Stimulated activated CD8-positive, alpha-beta memory T cell treated with anti-CD3 and anti-CD28 coated beads, Interleukin-12 subunit alpha, Interleukin-12 subunit beta, amount 100 ng/mL, for 1 hour (primary cell): Measurements from ENCODE around the gene SV2C.

ENCODE experiments used
- DNase-seq: peaks from one replicate; pipeline ENCODE4 v3.0.0-alpha.2; 2020; ENCODE audit warnings: low read depth

SV2C gene

GRCh38 chr5:76104027-76104426, 20.8 kb downstream of the SV2C start:
- no peak for DNase-seq

- no peak for DNase-seq
Observed at GRCh38 chr5:76106149-76106548, 23.0 kb downstream of the SV2C start.

- no peak for DNase-seq
Observed at GRCh38 chr5:76111477-76112174, 28.4 kb downstream of the SV2C start.

GRCh38 chr5:76113103-76113502, 29.9 kb downstream of the SV2C start:
- no peak for DNase-seq

- DNase-seq: no peak
Observed at GRCh38 chr5:76114179-76114851, 31.1 kb downstream of the SV2C start.

- no peak for DNase-seq
Observed at GRCh38 chr5:76125346-76125745, 42.2 kb downstream of the SV2C start.

- DNase-seq: no peak
Observed at GRCh38 chr5:76125888-76126287, 42.7 kb downstream of the SV2C start.

GRCh38 chr5:76134003-76134402, 50.8 kb downstream of the SV2C start:
- DNase-seq: no peak

- DNase-seq: no peak
Observed at GRCh38 chr5:76134646-76135045, 51.5 kb downstream of the SV2C start.

- no peak for DNase-seq
Observed at GRCh38 chr5:76137887-76138542, 54.8 kb downstream of the SV2C start.

GRCh38 chr5:76143884-76144283, 60.7 kb downstream of the SV2C start:
- no peak for DNase-seq

- no peak for DNase-seq
Observed at GRCh38 chr5:76144513-76145274, 61.5 kb downstream of the SV2C start.

GRCh38 chr5:76145945-76146344, 62.8 kb downstream of the SV2C start:
- no peak for DNase-seq

- no peak for DNase-seq
Observed at GRCh38 chr5:76149636-76150035, 66.5 kb downstream of the SV2C start.

- no peak for DNase-seq
Observed at GRCh38 chr5:76152161-76152560, 69.0 kb downstream of the SV2C start.

- DNase-seq: no peak
Observed at GRCh38 chr5:76152700-76153099, 69.5 kb downstream of the SV2C start.

GRCh38 chr5:76153271-76153670, 70.1 kb downstream of the SV2C start:
- DNase-seq: no peak

- no peak for DNase-seq
Observed at GRCh38 chr5:76154009-76154690, 71.0 kb downstream of the SV2C start.

GRCh38 chr5:76155536-76155935, 72.4 kb downstream of the SV2C start:
- DNase-seq: no peak

GRCh38 chr5:76162335-76162734, 79.2 kb downstream of the SV2C start:
- DNase-seq: no peak

- no peak for DNase-seq
Observed at GRCh38 chr5:76163111-76163628, 80.0 kb downstream of the SV2C start.

GRCh38 chr5:76165029-76165428, 81.8 kb downstream of the SV2C start:
- no peak for DNase-seq
